H1 (cell line): ENCODE results near the gene DAP. TPM values are rescaled to one million over a fixed set of nuclear protein-coding genes. Genes with fewer than 3 reads are reported as not detected.

ENCODE experiments used
- CTCF ChIA-PET: fragments of 300-600 bp; sonication (Branson Sonifier 250); formaldehyde crosslinking; loops from one replicate; lab custom pipeline; 2021; ENCODE audit not compliant: partially characterized antibody; lab: Charles Lee
- POLR2A ChIA-PET: fragments of 300-600 bp; sonication (Branson Sonifier 250); formaldehyde crosslinking; loops from one replicate; lab custom pipeline; 2021; ENCODE audit warnings: inconsistent platforms; ENCODE audit not compliant: partially characterized antibody; lab: Charles Lee
- DNase-seq, 2 experiments: peaks; one replicate each; pipeline versions ENCODE4 v3.0.0 to v3.0.0-alpha.2; 2010 to 2022; ENCODE audit warnings: low spot score in 2 of 2, low read depth in 1 of 2, mixed read lengths in 1 of 2
- FAIRE-seq: peaks from 2 replicates; lab custom pipeline; 2011; peaks lifted over from hg19 to GRCh38; lab: Jason Lieb, UNC
- H2AFZ ChIP-seq: 2 replicates; pipeline ENCODE4 v1.8.1; 2012; ENCODE audit warnings: low read length, inconsistent platforms
- H2AK5ac ChIP-seq: 2 replicates; pipeline ENCODE4 v1.6.1; 2013; ENCODE audit warnings: low read depth, low read length
- H2BK120ac ChIP-seq: replicated peaks from 2 replicates; pipeline ENCODE3; 2013; ENCODE audit warnings: low read depth, low read length, inconsistent platforms
- H2BK12ac ChIP-seq: 2 replicates; pipeline ENCODE4 v1.6.1; 2013; ENCODE audit warnings: low read depth, low read length
- H2BK15ac ChIP-seq: 2 replicates; pipeline ENCODE4 v1.6.1; 2013; ENCODE audit warnings: low read length
- H2BK20ac ChIP-seq: 2 replicates; pipeline ENCODE4 v1.6.1; 2013; ENCODE audit warnings: low read length
- H2BK5ac ChIP-seq: 2 replicates; pipeline ENCODE4 v1.6.1; 2013; ENCODE audit warnings: low read depth, low read length
- H3K14ac ChIP-seq: 2 replicates; pipeline ENCODE4 v1.6.1; 2013; ENCODE audit warnings: inconsistent platforms; ENCODE audit not compliant: insufficient read length
- H3K18ac ChIP-seq: 2 replicates; pipeline ENCODE4 v1.6.1; 2013; ENCODE audit warnings: low read length; ENCODE audit errors: extremely low read depth
- H3K23ac ChIP-seq: 2 replicates; pipeline ENCODE4 v1.6.1; 2013; ENCODE audit warnings: inconsistent platforms; ENCODE audit not compliant: insufficient read length
- H3K23me2 ChIP-seq: 2 replicates; pipeline ENCODE4 v1.6.1; 2013; ENCODE audit warnings: low read depth, low read length
- H3K27ac ChIP-seq: 2 replicates; pipeline ENCODE4 v1.6.1; 2011; ENCODE audit warnings: low read depth, low read length, inconsistent platforms
- H3K27me3 ChIP-seq, 4 experiments: replicated peaks in 1 of 4; 1 replicate in 1 of 4; 2 replicates in 3 of 4; pipeline versions ENCODE4 v1.6.1 to v1.8.1; 2011 to 2013; ENCODE audit warnings: low read length in 3 of 4, mild to moderate bottlenecking in 3 of 4, inconsistent platforms in 2 of 4, mixed read lengths in 2 of 4, moderate library complexity in 1 of 4; ENCODE audit not compliant: control insufficient read depth in 3 of 4, insufficient read depth in 3 of 4; ENCODE audit errors: extremely low read depth in 1 of 4
- H3K36me3 ChIP-seq, 4 experiments: 2 replicates each; pipeline versions ENCODE4 v1.6.1 to v1.8.1; 2011 to 2013; ENCODE audit warnings: mild to moderate bottlenecking in 4 of 4, low read length in 3 of 4, moderate library complexity in 2 of 4, control low read depth in 1 of 4, inconsistent platforms in 1 of 4; ENCODE audit not compliant: insufficient read depth in 4 of 4, control insufficient read depth in 2 of 4
- H3K4ac ChIP-seq: replicated peaks from 2 replicates; pipeline ENCODE3; 2013; ENCODE audit warnings: low read length, low read depth, mixed read lengths, inconsistent platforms; ENCODE audit not compliant: insufficient read length
- H3K4me1 ChIP-seq, 4 experiments: replicated peaks in 1 of 4; 1 replicate in 1 of 4; 2 replicates in 3 of 4; pipeline versions ENCODE4 v1.6.1 to v1.8.1; 2011 to 2013; ENCODE audit warnings: low read length in 3 of 4, inconsistent platforms in 2 of 4, mixed read lengths in 1 of 4; ENCODE audit not compliant: insufficient read depth in 4 of 4, control insufficient read depth in 3 of 4
- H3K4me2 ChIP-seq, 2 experiments: 2 replicates each; pipeline versions ENCODE4 v1.6.1 to v1.8.1; 2011 to 2013; ENCODE audit warnings: low read depth in 2 of 2, low read length in 2 of 2, control low read depth in 1 of 2, inconsistent platforms in 1 of 2, mild to moderate bottlenecking in 1 of 2; ENCODE audit not compliant: insufficient read depth in 1 of 2
- H3K4me3 ChIP-seq, 4 experiments: fragments of 200-600, 300-600 bp in 1 of 4; sonication (generic), shearing (Covaris generic), sonication (Bioruptor Twin) in 1 of 4; 2 replicates each; pipeline versions ENCODE4 v1.5.1 to v1.8.1; 2011 to 2016; ENCODE audit warnings: low read length in 4 of 4, low read depth in 3 of 4, control low read depth in 2 of 4, inconsistent platforms in 2 of 4, mild to moderate bottlenecking in 2 of 4, mixed read lengths in 1 of 4, moderate library complexity in 1 of 4; ENCODE audit not compliant: insufficient read depth in 2 of 4; ENCODE audit errors: extremely low read depth in 1 of 4
- H3K56ac ChIP-seq: replicated peaks from 2 replicates; pipeline ENCODE3; 2013; ENCODE audit warnings: low read depth, mild to moderate bottlenecking, mixed read lengths, low read length, inconsistent platforms; ENCODE audit not compliant: insufficient read length
- H3K79me1 ChIP-seq: 2 replicates; pipeline ENCODE4 v1.6.1; 2013; ENCODE audit warnings: low read depth, low read length, control low read depth
- H3K79me2 ChIP-seq, 2 experiments: 2 replicates each; pipeline versions ENCODE4 v1.6.1 to v1.8.1; 2012 to 2013; ENCODE audit warnings: low read length in 2 of 2, mild to moderate bottlenecking in 2 of 2, inconsistent platforms in 1 of 2; ENCODE audit not compliant: insufficient read depth in 2 of 2, control insufficient read depth in 1 of 2
- H3K9ac ChIP-seq, 4 experiments: replicated peaks in 1 of 4; 1 replicate in 1 of 4; 2 replicates in 3 of 4; pipeline versions ENCODE4 v1.6.1 to v1.8.1; 2011 to 2013; ENCODE audit warnings: low read depth in 3 of 4, low read length in 3 of 4, control low read depth in 2 of 4, mild to moderate bottlenecking in 2 of 4, moderate library complexity in 2 of 4, inconsistent platforms in 1 of 4; ENCODE audit errors: extremely low read depth in 1 of 4
- H3K9me3 ChIP-seq, 2 experiments: 2 replicates each; pipeline versions ENCODE4 v1.6.1 to v1.8.1; 2012 to 2013; ENCODE audit warnings: mild to moderate bottlenecking in 2 of 2, moderate library complexity in 2 of 2, control low read depth in 1 of 2, inconsistent platforms in 1 of 2, low read depth in 1 of 2, low read length in 1 of 2, mixed read lengths in 1 of 2; ENCODE audit not compliant: insufficient read depth in 2 of 2
- H4K20me1 ChIP-seq, 2 experiments: replicated peaks in 1 of 2; 2 replicates each; pipeline versions ENCODE3 to v1.8.1; 2011 to 2013; ENCODE audit warnings: inconsistent platforms in 2 of 2, low read length in 2 of 2, mild to moderate bottlenecking in 1 of 2; ENCODE audit not compliant: insufficient read depth in 2 of 2, control insufficient read depth in 1 of 2
- H4K5ac ChIP-seq: 2 replicates; pipeline ENCODE4 v1.6.1; 2013; ENCODE audit warnings: low read length, low read depth, mixed read lengths, inconsistent platforms; ENCODE audit not compliant: insufficient read length
- H4K8ac ChIP-seq: 2 replicates; pipeline ENCODE4 v1.8.0; 2013; ENCODE audit warnings: mild to moderate bottlenecking, moderate library complexity, low read length, inconsistent platforms; ENCODE audit not compliant: insufficient read depth; ENCODE audit errors: extremely low read depth
- H4K91ac ChIP-seq: replicated peaks from 2 replicates; pipeline ENCODE3; 2013; ENCODE audit warnings: low read length, mixed read lengths, inconsistent platforms; ENCODE audit not compliant: insufficient read length
- BACH1 ChIP-seq: IDR thresholded peaks from 2 replicates; pipeline ENCODE4 v1.6.1; 2012; ENCODE audit warnings: low read length, improper control_type of control experiment
- EGR1 ChIP-seq: IDR thresholded peaks from 2 replicates; pipeline ENCODE4 v1.6.1; 2011; ENCODE audit warnings: low read depth, low read length, borderline replicate concordance
- FOSL1 ChIP-seq: IDR thresholded peaks from 2 replicates; pipeline ENCODE4 v1.6.1; 2011; ENCODE audit warnings: mild to moderate bottlenecking, low read depth, low read length, moderate library complexity; ENCODE audit not compliant: insufficient read depth
- KDM5A ChIP-seq: fragments of 200-600 bp; IDR thresholded peaks from 2 replicates; pipeline ENCODE4 v1.7.1; 2012; ENCODE audit warnings: mild to moderate bottlenecking, low read length, inconsistent platforms, mixed read lengths
- NANOG ChIP-seq: IDR thresholded peaks from 2 replicates; pipeline ENCODE4 v1.6.1; 2011; ENCODE audit warnings: low read length, low read depth, mild to moderate bottlenecking, inconsistent platforms; ENCODE audit not compliant: insufficient read depth, poor library complexity, severe bottlenecking
- TAF1 ChIP-seq: IDR thresholded peaks from 2 replicates; pipeline ENCODE4 v1.6.1; 2011; ENCODE audit warnings: mild to moderate bottlenecking, low read depth, low read length
- WGBS, 2 experiments: shearing (Covaris generic) in 1 of 2; methylation state at CpG; one replicate each; pipeline versions ENCODE4 v1.1.6 to v1.1.7; 2013 to 2015; ENCODE audit warnings: low lambda C conversion rate in 2 of 2, mixed read lengths in 2 of 2, inconsistent platforms in 1 of 2, low coverage in 1 of 2, missing lambda C conversion rate in 1 of 2; ENCODE audit not compliant: insufficient replicate concordance in 2 of 2, insufficient coverage in 1 of 2, insufficient read length in 1 of 2; ENCODE audit errors: extremely low coverage in 1 of 2, missing lambda C conversion rate in 1 of 2; 5-methylcytosine and 5-hydroxymethylcytosine counted together
- polyA plus RNA-seq, 7 experiments: library from polyadenylated mRNA; depleted of rRNA in 3 of 7; stranded (reverse) in 5 of 7; unstranded in 2 of 7; fragments of >200 nt in 5 of 7; fragments of 200-250 nt in 2 of 7; gene quantifications; 1 replicate in 5 of 7; 2 replicates in 1 of 7; 4 replicates in 1 of 7; pipeline versions ENCODE4 v1.2.1 to v1.2.3, GENCODE V29; 2011 to 2013; ENCODE audit warnings: missing spikeins in 2 of 7, mixed read lengths in 2 of 7
- total RNA-seq: library from RNA; stranded (reverse); fragmentation: NEBNext Ultra II Directional; extraction: Animal tissue kit (Norgen Biotek cat#: 25700); gene quantifications from 2 replicates; pipeline ENCODE4 v1.2.1, GENCODE V29; 2021

Gene DAP
- total and polyA plus RNA-seq, 2 of the 8 experiments (the other 6 are each of a cell fraction or from before 2014, with no cell fraction given) = 26.2 to 44.4 TPM

GRCh38 chr5:10679336-10679988 is 81.6 kb downstream of the DAP start:
- Histone ChIP-seq H3K79me1 (no peaks in the 10 kb centered on the region; the same call in 1 of the 2 replicates), H3K79me2 (peaks cover 0 to 3% of the 10 kb centered on the region in 2 experiments; a peak in 1 of 4 replicates), H3K9ac (no peak overlapping the region), H3K23ac (no peak overlapping the region), H3K23me2 (no peaks in the 10 kb centered on the region), H3K14ac (no peak overlapping the region), H4K20me1 (peaks cover 0 to 2% of the 10 kb centered on the region in 2 experiments), H3K4me3 (no peak overlapping the region), H4K8ac (no peak overlapping the region; the same call in 1 of the 2 replicates), H2BK5ac (no peak overlapping the region), H2BK15ac (no peak overlapping the region), H3K9me3 (no peaks in the 10 kb centered on the region), H3K56ac (no peak overlapping the region), H3K4me2 (no peak overlapping the region), H3K4ac (no peak overlapping the region), H4K5ac (no peak overlapping the region), H2BK120ac (no peak overlapping the region), H3K36me3 (0 out of 8 replicates have a peak, but pooled peaks cover 0 to 7% (median 3%) of the 10 kb centered on the region in 4 experiments), H3K27ac (no peak overlapping the region), H4K91ac (no peak overlapping the region), H2AK5ac (no peak overlapping the region), H3K18ac (no peak overlapping the region), H3K27me3 (no peaks in the 10 kb centered on the region), H2AFZ (no peak overlapping the region), H2BK20ac (no peak overlapping the region), H2BK12ac (no peak overlapping the region), H3K4me1 (0 out of 7 replicates have a peak, but pooled peaks cover 0 to under 1% (median 0%) of the 10 kb centered on the region in 4 experiments)
- TF ChIP-seq TAF1 (no peak), NANOG (no peak), KDM5A (no peak), EGR1 (no peak), BACH1 (no peak), FOSL1 (no peak)
- 88% methylated on average over 14 of the region's 15 CpGs; no CpG with 5 or more reads in 1 of the 2 experiments for WGBS, 2 experiments
- CTCF ChIA-PET = interaction anchor here (0.6 to 5.2 kb wide), 6 partner anchors 11 to 310 kb away, joined by 3 to 40 read pairs (median 4); no protein-coding TSS in a partner anchor
- no peak for FAIRE-seq
- DNase-seq = no peak
- POLR2A ChIA-PET = no interaction called here
